ENCODE measurements around the gene TMEM179.

DNA sequence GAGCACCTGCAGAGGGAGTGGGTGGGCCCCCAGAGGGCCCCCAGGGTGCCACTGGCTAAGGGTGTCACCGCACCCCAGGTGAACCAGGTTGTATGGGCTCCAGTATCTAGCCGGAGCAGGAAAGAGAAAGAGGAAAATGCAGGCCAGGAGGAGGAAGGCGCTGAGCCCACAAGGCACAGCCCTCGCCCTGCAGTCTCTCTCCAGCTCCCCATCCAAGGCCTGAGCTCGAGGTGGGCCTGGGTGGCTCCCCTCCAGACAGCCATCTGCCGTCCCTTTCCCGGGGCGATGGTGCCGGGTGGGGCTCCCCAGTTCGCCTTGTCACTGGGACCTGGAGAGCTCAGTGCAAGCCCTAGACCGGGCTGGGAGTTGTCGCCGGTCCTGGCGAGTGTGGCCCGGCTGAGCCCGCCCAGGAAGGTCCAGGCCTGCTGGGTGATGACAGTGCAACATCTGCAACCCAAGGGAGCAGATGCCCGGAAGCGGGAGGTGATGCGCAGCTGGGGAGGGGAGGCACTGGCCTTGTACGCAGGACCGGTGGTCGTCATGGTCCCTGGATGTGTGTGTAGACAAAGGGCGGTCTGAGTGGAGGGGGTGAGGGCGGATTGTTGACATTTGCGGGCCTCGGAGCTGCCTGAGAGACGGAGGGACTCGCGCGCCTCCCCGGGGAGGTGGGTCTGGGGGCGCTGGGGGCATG, 716 bp downstream of the TMEM179 start:
- TF ChIP-seq, protein P1, sequence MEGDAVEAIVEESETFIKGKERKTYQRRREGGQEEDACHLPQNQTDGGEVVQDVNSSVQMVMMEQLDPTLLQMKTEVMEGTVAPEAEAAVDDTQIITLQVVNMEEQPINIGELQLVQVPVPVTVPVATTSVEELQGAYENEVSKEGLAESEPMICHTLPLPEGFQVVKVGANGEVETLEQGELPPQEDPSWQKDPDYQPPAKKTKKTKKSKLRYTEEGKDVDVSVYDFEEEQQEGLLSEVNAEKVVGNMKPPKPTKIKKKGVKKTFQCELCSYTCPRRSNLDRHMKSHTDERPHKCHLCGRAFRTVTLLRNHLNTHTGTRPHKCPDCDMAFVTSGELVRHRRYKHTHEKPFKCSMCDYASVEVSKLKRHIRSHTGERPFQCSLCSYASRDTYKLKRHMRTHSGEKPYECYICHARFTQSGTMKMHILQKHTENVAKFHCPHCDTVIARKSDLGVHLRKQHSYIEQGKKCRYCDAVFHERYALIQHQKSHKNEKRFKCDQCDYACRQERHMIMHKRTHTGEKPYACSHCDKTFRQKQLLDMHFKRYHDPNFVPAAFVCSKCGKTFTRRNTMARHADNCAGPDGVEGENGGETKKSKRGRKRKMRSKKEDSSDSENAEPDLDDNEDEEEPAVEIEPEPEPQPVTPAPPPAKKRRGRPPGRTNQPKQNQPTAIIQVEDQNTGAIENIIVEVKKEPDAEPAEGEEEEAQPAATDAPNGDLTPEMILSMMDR (IDR thresholded peaks at IDR 0.05): no peak
- no peak for TF ChIP-seq POLR2AphosphoS5 (IDR thresholded peaks at IDR 0.05; ENCODE audit: low read depth, low read length)
